GM21423 (cell line): ENCODE results near the gene MUC22.
"Not testable (repeated sequence)": the region's sequence is repeated elsewhere in the genome, so short reads cannot be mapped to it uniquely, and the experiment has no call there.

ENCODE experiments used
- ATAC-seq: cut with Tn5 transposase; IDR thresholded peaks from one replicate; pipeline ENCODE4 v1.9.1; 2021; ENCODE audit warnings: mild to moderate bottlenecking, moderate library complexity; ENCODE audit not compliant: unreplicated experiment

The MUC22 gene

GRCh38 chr6:31037169-31037568 is 26.9 kb downstream of the MUC22 start:
- ATAC-seq = no peak

- no peak for ATAC-seq
These were observed 27.4 kb downstream of the MUC22 start for GRCh38 chr6:31037682-31038081.

GRCh38 chr6:31038559-31038958 is 28.3 kb downstream of the MUC22 start:
- no peak for ATAC-seq

GRCh38 chr6:31040801-31041200 is 30.5 kb downstream of the MUC22 start:
- ATAC-seq = no peak

GRCh38 chr6:31041372-31041974 is 31.2 kb downstream of the MUC22 start:
- ATAC-seq = no peak

- no peak for ATAC-seq
These were observed 32.5 kb downstream of the MUC22 start for GRCh38 chr6:31042806-31043205.

- no peak for ATAC-seq
These were observed 37.8 kb downstream of the MUC22 start for GRCh38 chr6:31048099-31048498.

GRCh38 chr6:31049518-31049917 is 39.2 kb downstream of the MUC22 start:
- ATAC-seq = no peak

- ATAC-seq = not testable (repeated sequence)
These were observed 42.9 kb downstream of the MUC22 start for GRCh38 chr6:31053187-31053586.

- ATAC-seq = no peak
These were observed 43.6 kb downstream of the MUC22 start for GRCh38 chr6:31053873-31054272.

GRCh38 chr6:31055441-31055840 is 45.2 kb downstream of the MUC22 start:
- no peak for ATAC-seq

- ATAC-seq = no peak
These were observed 47.2 kb downstream of the MUC22 start for GRCh38 chr6:31057426-31058003.

GRCh38 chr6:31058128-31058894 is 48.0 kb downstream of the MUC22 start:
- no peak for ATAC-seq

GRCh38 chr6:31060145-31060544 is 49.9 kb downstream of the MUC22 start:
- ATAC-seq = no peak

GRCh38 chr6:31063906-31064435 is 53.7 kb downstream of the MUC22 start:
- ATAC-seq = no peak

- no peak for ATAC-seq
These were observed 55.3 kb downstream of the MUC22 start for GRCh38 chr6:31065556-31065955.

GRCh38 chr6:31067028-31067427 is 56.8 kb downstream of the MUC22 start:
- ATAC-seq = not testable (repeated sequence)

GRCh38 chr6:31067891-31068668 is 57.8 kb downstream of the MUC22 start:
- ATAC-seq = not testable (repeated sequence)

- no peak for ATAC-seq
These were observed 58.5 kb downstream of the MUC22 start for GRCh38 chr6:31068669-31069340.

GRCh38 chr6:31070711-31071197 is 60.5 kb downstream of the MUC22 start:
- no peak for ATAC-seq
